Cardiac muscle cell (in vitro differentiated cells and primary cell): ENCODE results near the gene UTS2R. TPM values are rescaled to one million over a fixed set of nuclear protein-coding genes. Genes with fewer than 3 reads are reported as not detected.
"Not testable (repeated sequence)": the region's sequence is repeated elsewhere in the genome, so short reads cannot be mapped to it uniquely, and the experiment has no call there.

ENCODE experiments used
- DNase-seq, 2 donors: peaks; one replicate each; pipeline versions ENCODE4 v3.0.0 to v3.0.0-alpha.2; 2010 to 2017; ENCODE audit warnings: low read depth in 1 of 2, low spot score in 1 of 2
- H3K27ac ChIP-seq: fragments of 200-600 bp; sonication (generic); 2 replicates; pipeline ENCODE4 v1.5.1; 2016
- H3K27me3 ChIP-seq: fragments of 200-600 bp; sonication (generic); 2 replicates; pipeline ENCODE4 v1.6.0; 2016; ENCODE audit warnings: control low read depth
- H3K36me3 ChIP-seq: fragments of 200-600 bp; sonication (generic); 2 replicates; pipeline ENCODE4 v1.5.1; 2016; ENCODE audit warnings: control low read depth
- H3K4me1 ChIP-seq: fragments of 200-600 bp; sonication (generic); 2 replicates; pipeline ENCODE4 v1.8.1; 2017; ENCODE audit warnings: low read depth, mild to moderate bottlenecking, mixed run types
- H3K4me3 ChIP-seq: fragments of 200-600 bp; sonication (generic); 2 replicates; pipeline ENCODE4 v1.5.1; 2016; ENCODE audit warnings: mild to moderate bottlenecking
- H3K9me3 ChIP-seq: fragments of 200-600 bp; sonication (generic); 2 replicates; pipeline ENCODE4 v1.5.1; 2017; ENCODE audit warnings: low read depth, mild to moderate bottlenecking, control low read depth
- polyA plus RNA-seq: library from polyadenylated mRNA; unstranded; fragments of >200 nt; fragmentation: Nextera tagmentation; extraction: Ambion mirVana; gene quantifications from 2 replicates; pipeline ENCODE4 v1.2.1, GENCODE V29; 2016
- total RNA-seq: library from RNA; depleted of rRNA; stranded (reverse); fragments of >200 nt; gene quantifications from 2 replicates; pipeline ENCODE4 v1.2.3, GENCODE V29; 2016
- TF ChIP-seq, protein P1 (sequence below): IDR thresholded peaks from 2 replicates; pipeline ENCODE4 v1.5.1; 2012; ENCODE audit warnings: low read depth, mild to moderate bottlenecking, low read length

UTS2R gene
- total and polyA plus RNA-seq, 2 experiments from 2014 or later, result 4.1 to 10.8 TPM

DNA sequence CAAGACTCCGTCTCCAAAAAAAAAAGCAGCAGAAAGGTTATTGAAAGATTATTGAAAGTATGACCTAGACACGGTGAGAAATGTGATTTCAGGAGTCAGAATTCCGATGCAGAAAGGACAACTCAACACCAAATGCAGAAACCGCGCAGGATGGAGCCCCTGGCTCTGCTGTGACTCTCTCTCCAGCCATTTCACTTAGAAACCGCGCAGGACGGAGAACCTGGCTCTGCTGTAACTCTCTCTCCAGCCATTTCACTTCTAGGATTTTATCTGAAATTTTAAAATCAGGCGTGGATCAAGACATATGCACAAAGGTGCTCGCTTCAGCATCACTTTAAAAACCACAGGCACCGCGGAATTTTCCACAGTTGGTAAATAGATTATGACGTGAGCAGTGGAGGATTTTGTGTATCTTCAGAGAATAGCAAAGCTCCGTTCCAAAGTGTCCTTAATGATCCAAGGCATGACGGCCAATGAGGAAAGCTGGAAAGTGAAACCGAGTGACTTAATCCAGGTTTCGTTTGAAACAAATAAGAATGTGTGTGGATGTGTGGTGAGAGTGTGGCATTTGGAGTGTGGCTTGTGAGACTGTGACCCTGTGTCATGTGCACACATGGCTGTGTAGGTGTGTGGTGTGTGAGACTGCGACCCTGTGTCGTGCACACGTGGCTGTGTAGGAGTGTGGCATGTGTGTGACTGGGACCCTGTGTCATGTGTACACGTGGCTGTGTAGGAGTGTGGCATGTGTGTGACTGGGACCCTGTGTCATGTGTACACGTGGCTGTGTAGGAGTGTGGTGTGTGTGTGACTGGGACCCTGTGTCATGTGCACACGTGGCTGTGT is 9.5 kb downstream of the UTS2R start:
- TF ChIP-seq, protein P1, sequence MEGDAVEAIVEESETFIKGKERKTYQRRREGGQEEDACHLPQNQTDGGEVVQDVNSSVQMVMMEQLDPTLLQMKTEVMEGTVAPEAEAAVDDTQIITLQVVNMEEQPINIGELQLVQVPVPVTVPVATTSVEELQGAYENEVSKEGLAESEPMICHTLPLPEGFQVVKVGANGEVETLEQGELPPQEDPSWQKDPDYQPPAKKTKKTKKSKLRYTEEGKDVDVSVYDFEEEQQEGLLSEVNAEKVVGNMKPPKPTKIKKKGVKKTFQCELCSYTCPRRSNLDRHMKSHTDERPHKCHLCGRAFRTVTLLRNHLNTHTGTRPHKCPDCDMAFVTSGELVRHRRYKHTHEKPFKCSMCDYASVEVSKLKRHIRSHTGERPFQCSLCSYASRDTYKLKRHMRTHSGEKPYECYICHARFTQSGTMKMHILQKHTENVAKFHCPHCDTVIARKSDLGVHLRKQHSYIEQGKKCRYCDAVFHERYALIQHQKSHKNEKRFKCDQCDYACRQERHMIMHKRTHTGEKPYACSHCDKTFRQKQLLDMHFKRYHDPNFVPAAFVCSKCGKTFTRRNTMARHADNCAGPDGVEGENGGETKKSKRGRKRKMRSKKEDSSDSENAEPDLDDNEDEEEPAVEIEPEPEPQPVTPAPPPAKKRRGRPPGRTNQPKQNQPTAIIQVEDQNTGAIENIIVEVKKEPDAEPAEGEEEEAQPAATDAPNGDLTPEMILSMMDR, result no peak
- H3K36me3 ChIP-seq, result no peaks in the 10 kb centered on the region
- no peaks in the 10 kb centered on the region for H3K9me3 ChIP-seq
- H3K4me1 ChIP-seq, result peaks cover 4% of the 10 kb centered on the region
- H3K27me3 ChIP-seq, result peaks cover 10% of the 10 kb centered on the region
- DNase-seq, result peak in 1 of 2 donors; percentile 11
- no peak overlapping the region for H3K27ac ChIP-seq
- no peak overlapping the region for H3K4me3 ChIP-seq

DNA sequence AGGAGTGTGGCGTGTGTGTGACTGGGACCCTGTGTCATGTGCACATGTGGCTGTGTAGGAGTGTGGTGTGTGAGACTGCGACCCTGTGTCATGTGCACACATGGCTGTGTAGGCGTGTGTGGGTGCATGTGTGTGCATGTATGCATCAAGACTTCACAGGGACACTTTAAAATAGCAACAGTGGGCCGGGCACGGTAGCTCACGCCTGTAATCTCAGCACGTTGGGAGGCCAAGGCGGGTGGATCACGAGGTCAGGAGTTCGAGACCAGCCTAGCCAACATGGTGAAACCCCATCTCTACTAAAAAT is 10.1 kb downstream of the UTS2R start:
- DNase-seq, H3K27ac ChIP-seq, H3K36me3 ChIP-seq, H3K9me3 ChIP-seq, H3K4me3 ChIP-seq, H3K4me1 ChIP-seq, H3K27me3 ChIP-seq: not testable (repeated sequence)

DNA sequence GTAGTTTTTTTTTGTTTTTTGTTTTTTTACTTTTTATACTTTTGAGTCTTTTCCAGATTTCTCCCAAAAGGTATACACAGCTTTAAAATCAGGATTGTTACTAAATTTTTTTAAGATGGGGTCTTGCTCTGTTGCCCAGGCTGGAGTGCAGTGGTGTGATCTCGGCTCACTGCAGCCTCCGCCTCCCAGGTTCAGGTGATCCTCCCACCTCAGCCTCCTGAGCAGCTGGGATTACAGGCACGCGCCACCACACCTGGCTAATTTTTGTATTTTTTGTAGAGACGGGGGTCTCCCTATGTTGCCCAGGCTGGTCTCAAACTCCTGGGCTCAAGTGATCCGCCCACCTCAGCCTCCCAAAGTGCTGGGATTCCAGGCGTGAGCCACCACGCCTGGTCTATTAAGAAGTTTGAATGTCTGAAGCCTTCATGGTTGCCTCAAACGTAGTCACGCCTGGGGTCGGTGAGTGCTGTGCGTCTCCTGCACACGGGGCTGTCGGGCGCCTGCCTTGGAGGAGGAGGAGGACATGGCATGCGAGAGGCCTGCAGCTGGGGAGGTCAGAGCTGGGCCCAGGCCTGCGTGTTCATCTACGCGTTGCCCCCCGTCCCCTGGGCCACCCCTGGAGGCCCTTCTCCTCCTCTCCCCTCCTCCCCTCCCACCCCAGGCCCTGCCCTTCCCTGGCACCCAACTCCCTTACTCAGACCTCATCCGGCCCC is 10.8 kb downstream of the UTS2R start:
- H3K9me3 ChIP-seq, H3K4me1 ChIP-seq, H3K27ac ChIP-seq, H3K36me3 ChIP-seq, H3K27me3 ChIP-seq, DNase-seq, H3K4me3 ChIP-seq: not testable (repeated sequence)

DNA sequence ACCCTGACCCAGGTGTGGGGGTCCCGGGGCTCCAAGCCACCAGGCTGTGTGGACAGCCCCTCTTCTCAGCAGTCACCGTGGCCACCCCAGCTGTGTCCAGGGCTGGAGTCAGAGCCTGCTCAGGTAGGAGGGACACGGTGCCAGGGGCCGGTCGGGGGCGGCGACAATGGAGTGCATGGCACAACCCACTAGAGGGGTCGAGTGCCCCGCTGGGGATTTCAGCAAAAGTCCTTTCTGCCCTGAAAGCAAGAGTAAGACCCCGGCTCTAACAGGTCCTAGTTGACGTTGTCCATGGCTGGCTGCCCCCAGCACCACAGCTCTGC is 11.3 kb downstream of the UTS2R start:
- Histone ChIP-seq H3K4me1 (peaks cover 4% of the 10 kb centered on the region), H3K4me3 (no peak overlapping the region), H3K27ac (no peak overlapping the region), H3K27me3 (peaks cover 10% of the 10 kb centered on the region), H3K9me3 (no peaks in the 10 kb centered on the region), H3K36me3 (no peaks in the 10 kb centered on the region)
- no peak for DNase-seq
- TF ChIP-seq, protein P1, result no peak

DNA sequence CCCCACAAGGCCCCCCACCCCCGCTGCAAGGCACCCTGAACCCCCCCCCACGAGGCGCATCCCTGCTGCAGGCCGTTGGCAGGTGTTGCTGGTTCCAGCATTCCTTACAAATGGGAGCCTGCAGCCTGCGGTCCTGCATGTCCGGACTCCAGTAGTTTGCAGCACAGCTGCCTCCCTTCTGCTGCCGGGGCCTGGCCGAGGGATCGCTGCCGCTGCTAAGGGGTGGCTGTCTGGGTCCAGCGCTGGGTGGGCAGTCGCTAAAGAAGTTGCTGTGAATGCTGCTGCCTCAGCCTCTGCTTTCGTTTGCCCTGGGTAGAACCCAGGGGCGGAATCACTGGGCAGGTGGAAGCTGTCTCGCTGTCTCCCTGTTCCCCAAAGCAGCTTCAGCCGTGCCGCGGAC is 11.8 kb downstream of the UTS2R start:
- TF ChIP-seq, protein P1, result no peak
- no peaks in the 10 kb centered on the region for H3K36me3 ChIP-seq
- DNase-seq, result no peak
- no peak overlapping the region for H3K4me3 ChIP-seq
- H3K9me3 ChIP-seq, result no peaks in the 10 kb centered on the region
- peaks cover 10% of the 10 kb centered on the region for H3K27me3 ChIP-seq
- H3K4me1 ChIP-seq, result peaks cover 4% of the 10 kb centered on the region
- H3K27ac ChIP-seq, result no peak overlapping the region

DNA sequence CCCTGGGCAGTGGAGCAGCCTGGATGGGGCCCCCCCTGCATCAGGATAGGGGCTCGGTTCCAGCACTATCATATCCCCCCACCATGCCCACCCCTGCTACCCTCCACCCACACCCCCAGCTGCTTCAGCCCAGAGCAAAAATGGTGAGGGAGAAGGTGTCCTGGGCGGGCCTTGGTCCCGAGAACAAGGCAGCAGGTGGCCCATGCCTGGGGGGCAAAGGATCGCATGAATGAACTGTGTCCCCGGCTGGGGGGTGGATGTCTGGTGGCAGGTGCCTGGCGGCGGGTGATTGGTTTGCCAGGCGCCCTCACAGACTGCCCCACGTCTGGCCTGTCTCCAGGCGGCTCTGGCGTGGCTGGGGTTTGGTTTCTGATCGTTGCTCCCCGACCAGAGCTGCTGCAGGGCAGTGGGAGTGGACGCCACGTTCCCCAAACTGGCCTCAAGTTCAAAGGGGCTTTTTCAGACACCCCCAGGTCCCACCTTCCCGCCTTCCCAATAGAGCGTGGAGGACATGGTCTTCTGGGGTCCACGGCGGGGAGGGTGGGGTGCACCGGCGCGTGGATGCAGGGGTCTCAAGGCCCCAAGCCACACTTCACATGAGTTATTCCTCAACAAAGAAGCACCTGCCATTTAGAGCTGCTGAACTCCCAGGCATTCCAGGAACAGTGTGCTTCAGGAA is 12.6 kb downstream of the UTS2R start:
- no peaks in the 10 kb centered on the region for H3K36me3 ChIP-seq
- H3K27me3 ChIP-seq, result peaks cover 7% of the 10 kb centered on the region
- no peaks in the 10 kb centered on the region for H3K9me3 ChIP-seq
- peaks cover 4% of the 10 kb centered on the region for H3K4me1 ChIP-seq
- no peak for DNase-seq
- no peak overlapping the region for H3K27ac ChIP-seq
- no peak overlapping the region for H3K4me3 ChIP-seq
- TF ChIP-seq, protein P1, result no peak
